Measurements from ENCODE around the gene GNG3.
"Not testable (repeated sequence)": the region's sequence is repeated elsewhere in the genome, so short reads cannot be mapped to it uniquely, and the experiment has no call there.

DNA sequence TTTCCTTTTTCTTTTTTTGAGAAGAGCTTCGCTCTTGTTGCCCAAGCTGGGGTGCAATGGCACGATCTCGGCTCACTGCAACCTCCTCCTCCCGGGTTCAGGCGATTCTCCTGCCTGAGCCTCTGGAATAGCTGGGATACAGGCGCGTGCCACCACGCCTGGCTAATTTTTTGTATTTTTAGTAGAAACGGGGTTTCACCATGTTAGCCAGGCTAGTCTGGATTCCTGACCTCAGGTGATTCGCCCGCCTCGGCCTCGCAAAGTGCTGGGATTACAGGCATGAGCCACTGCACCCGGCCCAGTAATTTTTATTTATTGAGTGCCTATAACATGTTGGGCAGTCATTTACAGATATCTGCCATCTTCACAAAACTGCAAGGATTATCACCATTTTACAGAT, 22.6 kb downstream of the GNG3 start:
- not testable (repeated sequence) for TF ChIP-seq BHLHE40 (IDR thresholded peaks at IDR 0.05; ENCODE audit: low read depth, low read length); RAD21 (IDR thresholded peaks at IDR 0.05; ENCODE audit: low read length); POLR2A (IDR thresholded peaks at IDR 0.05; ENCODE audit: low read depth, low read length); MAFK (IDR thresholded peaks at IDR 0.05; ENCODE audit: low read depth, low read length); FOS (IDR thresholded peaks at IDR 0.05; ENCODE audit: low read depth, low read length); CHD1 (IDR thresholded peaks at IDR 0.05; ENCODE audit: low read depth, low read length); SMC3 (IDR thresholded peaks at IDR 0.05; ENCODE audit: low read depth, low read length); RFX5 (IDR thresholded peaks at IDR 0.05; ENCODE audit: low read depth, low read length); MAZ (IDR thresholded peaks at IDR 0.05; ENCODE audit: borderline replicate concordance, low read depth, low read length); CEBPB (IDR thresholded peaks at IDR 0.05; ENCODE audit: low read depth, low read length)
- TF ChIP-seq, protein P1, sequence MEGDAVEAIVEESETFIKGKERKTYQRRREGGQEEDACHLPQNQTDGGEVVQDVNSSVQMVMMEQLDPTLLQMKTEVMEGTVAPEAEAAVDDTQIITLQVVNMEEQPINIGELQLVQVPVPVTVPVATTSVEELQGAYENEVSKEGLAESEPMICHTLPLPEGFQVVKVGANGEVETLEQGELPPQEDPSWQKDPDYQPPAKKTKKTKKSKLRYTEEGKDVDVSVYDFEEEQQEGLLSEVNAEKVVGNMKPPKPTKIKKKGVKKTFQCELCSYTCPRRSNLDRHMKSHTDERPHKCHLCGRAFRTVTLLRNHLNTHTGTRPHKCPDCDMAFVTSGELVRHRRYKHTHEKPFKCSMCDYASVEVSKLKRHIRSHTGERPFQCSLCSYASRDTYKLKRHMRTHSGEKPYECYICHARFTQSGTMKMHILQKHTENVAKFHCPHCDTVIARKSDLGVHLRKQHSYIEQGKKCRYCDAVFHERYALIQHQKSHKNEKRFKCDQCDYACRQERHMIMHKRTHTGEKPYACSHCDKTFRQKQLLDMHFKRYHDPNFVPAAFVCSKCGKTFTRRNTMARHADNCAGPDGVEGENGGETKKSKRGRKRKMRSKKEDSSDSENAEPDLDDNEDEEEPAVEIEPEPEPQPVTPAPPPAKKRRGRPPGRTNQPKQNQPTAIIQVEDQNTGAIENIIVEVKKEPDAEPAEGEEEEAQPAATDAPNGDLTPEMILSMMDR (conservative IDR thresholded peaks at IDR 0.05; ENCODE audit: low read depth, low read length): not testable (repeated sequence)
- TF ChIP-seq, protein P2, sequence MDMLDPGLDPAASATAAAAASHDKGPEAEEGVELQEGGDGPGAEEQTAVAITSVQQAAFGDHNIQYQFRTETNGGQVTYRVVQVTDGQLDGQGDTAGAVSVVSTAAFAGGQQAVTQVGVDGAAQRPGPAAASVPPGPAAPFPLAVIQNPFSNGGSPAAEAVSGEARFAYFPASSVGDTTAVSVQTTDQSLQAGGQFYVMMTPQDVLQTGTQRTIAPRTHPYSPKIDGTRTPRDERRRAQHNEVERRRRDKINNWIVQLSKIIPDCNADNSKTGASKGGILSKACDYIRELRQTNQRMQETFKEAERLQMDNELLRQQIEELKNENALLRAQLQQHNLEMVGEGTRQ (IDR thresholded peaks at IDR 0.05; ENCODE audit: low read depth, low read length): not testable (repeated sequence)
- TF ChIP-seq, protein P3, sequence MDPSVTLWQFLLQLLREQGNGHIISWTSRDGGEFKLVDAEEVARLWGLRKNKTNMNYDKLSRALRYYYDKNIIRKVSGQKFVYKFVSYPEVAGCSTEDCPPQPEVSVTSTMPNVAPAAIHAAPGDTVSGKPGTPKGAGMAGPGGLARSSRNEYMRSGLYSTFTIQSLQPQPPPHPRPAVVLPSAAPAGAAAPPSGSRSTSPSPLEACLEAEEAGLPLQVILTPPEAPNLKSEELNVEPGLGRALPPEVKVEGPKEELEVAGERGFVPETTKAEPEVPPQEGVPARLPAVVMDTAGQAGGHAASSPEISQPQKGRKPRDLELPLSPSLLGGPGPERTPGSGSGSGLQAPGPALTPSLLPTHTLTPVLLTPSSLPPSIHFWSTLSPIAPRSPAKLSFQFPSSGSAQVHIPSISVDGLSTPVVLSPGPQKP (IDR thresholded peaks at IDR 0.05; ENCODE audit: borderline replicate concordance, low read depth, low read length): not testable (repeated sequence)

Data from IMR-90 (cell line).